ENCODE measurements around the gene SIRPA.

SIRPA gene

DNA sequence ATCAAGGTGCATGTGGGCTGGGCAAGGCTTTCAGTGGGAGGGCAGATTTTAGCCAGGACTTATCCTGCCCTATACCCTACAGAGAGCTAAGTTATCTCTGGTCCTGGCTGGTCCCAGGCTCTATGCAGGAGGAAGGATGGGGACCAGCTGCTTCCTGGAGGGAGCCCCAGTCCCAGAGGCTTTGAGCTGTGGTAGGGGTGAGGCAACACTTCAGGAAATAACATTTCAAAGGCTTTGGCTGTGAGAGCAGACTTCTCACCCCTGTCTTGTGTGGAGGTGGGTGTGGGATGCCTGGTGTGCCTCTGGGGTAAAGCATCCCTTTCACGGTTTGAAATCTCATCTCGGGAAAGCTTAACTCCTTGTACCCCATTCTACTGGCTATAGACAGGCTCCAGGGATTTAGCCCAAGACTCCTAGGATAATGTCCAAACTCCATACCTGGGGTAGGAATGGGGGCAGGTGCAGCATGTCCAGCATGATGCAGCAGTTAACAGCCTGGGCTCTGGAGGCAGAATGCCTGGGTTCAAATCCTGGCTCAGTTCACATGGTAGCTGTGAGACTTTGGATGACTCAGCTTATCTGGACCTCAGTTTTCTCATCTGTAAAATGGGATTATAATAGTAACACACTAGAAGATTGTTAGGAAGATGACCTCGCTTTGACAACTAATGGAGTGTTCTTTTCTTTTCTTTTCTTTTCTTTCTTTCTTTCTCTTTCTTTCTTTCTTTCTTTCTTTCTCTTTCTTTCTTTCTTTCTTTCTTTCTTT, 27.5 kb upstream of the SIRPA start:
- in situ Hi-C loops (cut with HindIII; ENCODE audit: low sequenced_read_pairs) = no loop called here

DNA sequence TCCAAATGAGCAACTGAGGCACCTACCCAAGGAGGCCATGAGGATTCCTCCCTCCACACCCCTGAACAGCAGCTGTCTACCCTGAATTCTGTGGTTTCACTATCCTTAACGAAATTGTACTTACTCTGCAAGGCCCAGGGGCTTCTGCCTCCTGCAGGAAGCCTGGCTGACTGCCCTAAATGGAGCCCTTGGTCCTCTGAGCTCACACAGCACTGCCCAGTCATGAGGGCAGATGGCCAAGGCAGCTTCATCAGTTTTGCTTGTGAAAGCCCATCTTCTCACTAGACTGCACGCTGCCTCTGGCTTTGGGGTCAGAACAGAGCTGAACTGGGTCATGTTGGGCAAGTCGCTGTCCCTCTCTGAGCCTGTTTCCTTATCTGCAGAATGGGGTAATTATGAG, 26.4 kb upstream of the SIRPA start:
- in situ Hi-C loops (cut with HindIII; ENCODE audit: low sequenced_read_pairs) = no loop called here

DNA sequence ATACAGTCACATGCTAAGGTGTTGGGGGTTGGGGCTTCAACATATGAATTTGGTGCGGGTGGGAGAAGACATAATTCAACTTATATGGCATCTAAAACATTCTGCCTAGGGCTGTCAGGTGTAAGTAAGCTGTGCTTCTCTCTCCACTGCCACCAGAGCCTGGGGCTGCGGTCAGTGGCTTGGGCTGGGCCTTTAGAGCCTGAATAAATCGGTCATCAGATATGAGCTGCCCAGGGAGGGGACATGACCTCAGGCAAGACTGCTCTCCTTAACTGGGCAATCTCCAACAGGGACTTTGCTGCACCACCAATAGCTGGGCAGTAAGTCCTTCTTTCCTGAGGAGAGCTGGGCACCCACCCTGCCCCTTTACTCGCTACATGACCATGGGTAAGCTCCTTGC, 24.9 kb upstream of the SIRPA start:
- in situ Hi-C loops (cut with HindIII; ENCODE audit: low sequenced_read_pairs) = no loop called here

DNA sequence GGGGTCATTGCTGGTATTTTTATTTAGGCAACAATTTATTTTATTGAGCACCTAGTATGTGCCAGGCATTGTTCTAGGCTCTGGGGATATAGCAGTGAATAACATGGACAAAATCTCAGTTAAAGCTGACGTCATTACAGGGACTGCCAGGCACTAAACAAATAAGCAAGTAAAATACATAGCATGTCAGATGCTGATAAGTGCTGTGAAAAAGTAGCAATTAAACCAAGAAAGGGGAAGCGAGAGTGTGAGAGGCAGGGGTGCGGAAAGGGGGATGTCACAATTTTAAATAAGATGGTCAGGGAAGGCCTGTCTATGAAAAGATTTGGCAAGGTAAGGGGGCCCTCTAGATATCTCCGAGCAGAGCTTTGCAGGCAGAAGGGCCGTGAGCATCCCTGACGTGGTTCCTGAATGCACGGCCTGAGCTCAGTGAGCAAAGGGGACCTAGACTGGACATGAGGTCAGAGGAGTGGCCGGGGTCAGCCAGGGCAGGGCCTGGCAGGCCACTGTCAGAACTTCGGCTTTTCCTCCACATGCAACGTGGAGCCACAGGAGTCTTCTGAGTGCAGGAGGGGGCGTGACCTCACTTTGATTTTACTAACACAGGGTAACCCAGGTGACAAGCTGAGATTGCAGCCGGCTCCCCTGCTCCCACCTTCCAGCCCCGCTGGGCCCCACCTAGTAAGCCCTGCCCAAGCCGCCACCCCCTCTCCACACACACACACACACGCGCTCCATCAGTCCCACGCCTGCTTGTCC, 24.2 kb upstream of the SIRPA start:
- in situ Hi-C loops (cut with HindIII; ENCODE audit: low sequenced_read_pairs) = no loop called here

DNA sequence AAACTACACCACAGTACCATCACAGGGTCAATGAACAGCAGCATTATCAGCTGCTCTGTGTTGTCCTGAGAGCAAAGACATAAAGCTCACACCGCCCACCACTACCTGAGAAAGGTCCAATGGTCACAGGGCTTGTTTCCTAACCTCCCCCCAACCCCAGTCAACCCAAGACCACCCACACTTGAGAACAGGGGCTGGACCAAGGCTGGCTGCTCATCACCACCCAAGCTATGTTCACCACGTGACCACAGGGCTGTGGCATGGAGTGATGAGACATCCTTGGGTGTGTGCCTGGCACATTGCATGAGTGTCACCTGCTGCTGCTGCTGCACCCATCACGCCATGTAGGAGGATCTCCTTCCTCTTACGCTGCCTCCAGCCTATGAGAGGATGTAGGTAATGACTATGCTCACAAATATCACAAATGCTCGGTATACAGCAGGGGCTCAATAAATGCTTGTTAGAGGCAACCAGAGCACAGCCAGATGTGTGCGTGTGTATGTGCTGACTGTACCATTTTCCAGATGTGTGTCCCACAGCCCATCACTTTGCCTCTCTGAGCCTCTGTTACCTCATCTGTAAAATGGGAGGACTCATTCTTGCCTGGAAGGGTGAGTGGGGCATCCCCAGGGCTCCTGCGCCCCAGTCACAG, 23.3 kb upstream of the SIRPA start:
- in situ Hi-C loops (cut with HindIII; ENCODE audit: low sequenced_read_pairs) = no loop called here

DNA sequence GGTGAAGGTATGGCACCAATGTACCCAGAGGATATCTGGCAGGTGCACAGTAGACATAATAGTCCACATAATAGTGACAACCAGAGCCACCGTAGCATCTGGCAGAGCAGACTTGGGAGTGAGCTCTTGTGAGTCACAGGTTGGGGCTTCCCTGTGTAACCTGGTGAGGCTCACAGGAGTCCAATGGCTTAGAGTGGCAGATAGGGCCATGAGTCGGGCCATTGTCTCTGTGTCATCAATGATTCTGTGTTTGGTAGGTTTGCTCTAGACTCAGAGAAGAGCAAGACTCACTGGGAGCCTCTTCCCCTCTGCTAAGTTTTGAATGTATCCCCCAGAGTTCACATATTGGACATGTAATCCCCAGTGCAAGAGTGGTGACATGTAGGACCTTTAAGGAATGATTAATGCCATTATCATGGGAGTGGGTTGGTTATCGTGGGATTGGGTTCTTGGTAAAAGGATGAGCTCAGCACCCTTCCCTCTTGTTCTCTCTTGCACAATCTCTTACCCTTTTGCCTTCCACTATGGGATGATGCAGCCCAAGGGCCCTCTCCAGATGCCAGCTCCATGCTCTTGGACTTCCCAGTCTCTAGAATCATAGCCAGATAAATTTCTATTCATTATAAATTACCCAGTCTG, 22.6 kb upstream of the SIRPA start:
- in situ Hi-C loops (cut with HindIII; ENCODE audit: low sequenced_read_pairs) = no loop called here

DNA sequence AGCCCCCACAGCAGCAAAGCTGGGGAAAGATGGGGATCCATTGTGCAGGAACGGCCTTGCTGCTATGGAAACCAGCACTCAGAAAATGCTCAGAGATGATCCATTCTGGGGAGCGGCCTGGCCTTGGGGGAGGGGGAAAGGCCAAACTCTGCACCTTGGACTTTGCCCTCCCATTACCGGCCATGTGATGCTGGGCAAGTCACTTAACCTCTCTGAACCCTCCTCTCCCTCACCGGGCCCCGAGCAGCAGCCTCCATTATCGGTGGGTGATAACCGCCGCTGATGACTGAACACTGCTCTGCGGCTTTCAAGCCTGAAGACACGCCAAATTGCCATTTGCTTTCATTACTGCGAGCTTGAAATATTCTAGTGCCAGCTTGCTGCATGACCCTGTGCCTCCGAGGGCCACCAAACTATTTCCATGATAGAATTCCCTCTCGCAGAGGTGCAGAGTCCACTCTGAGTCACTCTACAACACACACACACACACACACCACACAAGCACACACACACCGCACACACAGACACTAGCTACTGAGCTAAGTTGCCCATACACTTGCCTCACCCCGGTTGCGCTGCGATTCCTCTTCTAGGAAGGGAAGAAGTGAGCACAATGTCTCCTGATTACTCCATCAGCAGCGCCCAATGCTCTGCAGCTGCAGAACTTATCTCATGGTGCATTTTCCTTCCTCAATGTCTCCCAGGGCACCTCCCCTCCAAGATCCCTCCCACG, 20.6 kb upstream of the SIRPA start:
- in situ Hi-C loops (cut with HindIII; ENCODE audit: low sequenced_read_pairs) = no loop called here

DNA sequence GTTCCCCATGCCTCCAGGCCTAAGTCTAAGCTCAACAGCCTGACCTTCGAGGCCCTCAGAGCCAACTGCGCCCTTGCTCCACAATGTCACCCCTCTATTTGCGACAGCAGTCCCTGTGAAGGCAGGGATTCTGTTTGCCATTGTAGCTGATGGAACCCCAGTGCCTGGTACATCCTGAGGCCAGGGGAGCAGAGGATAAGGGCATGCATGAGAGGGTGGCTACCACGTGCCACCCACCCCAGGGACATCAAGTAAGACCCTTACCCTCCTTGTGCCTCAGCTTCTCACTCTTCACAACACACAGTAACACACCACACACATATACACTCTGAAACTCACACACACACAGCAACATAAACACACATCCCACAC, 20.0 kb upstream of the SIRPA start:
- in situ Hi-C loops (cut with HindIII; ENCODE audit: low sequenced_read_pairs) = no loop called here

DNA sequence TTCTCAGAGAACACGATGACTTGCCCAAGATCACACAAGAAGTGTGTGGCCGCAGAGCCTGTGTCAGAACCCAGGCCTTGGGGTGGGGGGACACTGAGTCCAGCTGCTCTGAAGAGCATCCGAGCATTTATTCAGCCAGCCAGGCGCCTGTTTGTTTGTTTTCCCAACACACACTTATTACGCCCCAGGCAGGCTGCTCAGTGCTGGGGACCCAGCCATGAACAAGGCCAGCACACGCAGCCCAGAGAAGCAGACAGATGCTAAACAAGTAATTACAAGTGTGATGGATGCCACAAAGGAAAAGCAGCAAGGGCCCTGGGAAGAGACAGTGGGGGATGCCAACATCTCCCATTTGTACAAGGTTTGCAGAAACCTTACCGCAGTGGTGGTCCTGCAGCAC, 19.4 kb upstream of the SIRPA start:
- in situ Hi-C loops (cut with HindIII; ENCODE audit: low sequenced_read_pairs) = no loop called here

DNA sequence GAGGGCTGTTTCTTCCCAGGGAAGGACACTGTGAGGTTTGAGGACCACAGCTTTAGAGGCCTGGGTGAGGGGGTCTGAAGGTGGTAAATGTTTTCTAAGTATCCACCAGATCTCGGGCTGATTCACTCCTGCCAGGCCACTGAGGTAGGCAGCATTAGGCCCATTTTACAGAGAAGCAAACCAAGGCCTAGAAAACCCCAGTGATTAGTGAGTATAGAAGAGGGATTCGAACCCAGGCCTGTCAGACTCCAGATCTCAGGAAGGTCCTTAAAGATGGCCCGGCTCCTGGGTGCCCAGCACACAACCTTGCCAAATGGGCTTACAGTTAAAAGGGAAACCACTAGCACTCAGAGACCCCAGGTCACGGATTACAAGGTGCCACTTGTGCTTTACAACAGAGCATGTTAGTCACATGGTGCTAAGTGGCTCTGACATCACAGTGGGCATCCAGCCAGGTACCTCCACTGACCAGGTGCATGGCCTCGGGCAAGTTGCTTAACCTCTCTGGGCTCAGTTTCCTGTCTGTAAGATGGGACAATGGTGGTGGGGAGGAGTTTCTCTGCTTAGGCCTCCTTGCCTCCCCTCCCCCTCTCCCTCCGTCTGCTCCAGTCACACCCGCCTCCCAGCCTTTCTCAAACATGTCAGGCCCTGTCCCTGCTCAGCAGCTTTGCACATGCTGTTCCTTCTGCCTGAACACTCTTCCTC, 18.8 kb upstream of the SIRPA start:
- in situ Hi-C loops (cut with HindIII; ENCODE audit: low sequenced_read_pairs) = no loop called here

DNA sequence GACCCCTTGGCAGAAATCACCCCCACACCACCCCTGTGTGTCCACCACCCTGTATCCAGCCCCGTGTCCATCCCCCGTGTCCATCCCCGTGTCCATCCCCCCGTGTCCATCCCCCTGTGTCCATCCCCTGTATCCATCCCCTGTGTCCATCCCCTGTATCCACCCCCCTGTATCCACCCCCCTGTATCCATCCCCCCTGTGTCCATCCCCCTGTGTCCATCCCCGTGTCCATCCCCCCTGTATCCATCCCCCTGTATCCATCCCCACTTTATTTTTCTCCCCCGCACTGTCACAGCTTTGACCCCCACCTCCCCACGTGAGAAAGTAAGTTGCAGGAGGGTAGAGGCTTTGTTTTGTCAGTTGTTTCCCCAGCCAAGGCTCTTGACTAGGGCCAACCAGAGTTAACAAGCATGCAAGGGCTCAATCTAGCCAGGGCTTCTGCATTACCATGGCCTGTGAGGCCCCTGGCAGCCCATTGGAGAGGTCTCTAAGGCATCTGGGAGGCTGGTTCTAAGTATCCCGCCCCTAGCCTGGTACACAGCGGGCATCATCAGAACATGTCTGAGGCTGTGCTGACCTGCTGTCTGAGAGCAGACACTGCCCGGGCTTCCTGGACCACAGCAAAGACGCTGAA, 18.1 kb upstream of the SIRPA start:
- in situ Hi-C loops (cut with HindIII; ENCODE audit: low sequenced_read_pairs) = no loop called here

DNA sequence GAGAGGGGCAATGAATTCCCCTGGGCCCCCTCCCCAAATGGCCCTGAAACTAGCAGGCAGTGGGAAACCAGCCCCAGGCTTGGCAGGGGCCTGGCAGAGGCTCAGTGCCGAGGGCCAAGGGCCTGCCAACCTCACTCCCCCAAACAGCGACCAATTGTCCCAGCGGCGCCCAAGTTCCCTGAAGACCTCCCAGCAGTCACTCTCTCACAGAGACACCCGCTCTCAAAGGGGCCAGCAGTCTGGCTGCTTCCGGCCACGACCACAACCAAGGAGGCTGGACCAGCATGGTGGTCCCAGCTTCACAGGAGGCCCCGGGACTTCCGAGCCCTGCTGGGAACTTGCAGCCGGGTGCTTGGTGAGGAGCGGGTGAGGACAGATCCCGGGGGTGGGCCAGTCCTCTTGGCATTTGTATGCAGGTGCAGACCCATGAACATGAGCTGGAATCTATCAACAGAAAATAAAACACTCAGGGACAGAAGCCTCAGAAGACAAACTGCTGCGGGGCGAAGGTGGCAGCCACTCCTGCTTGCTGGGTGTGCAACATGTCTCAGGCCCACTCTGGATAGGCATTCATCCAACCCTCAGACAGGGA, 17.5 kb upstream of the SIRPA start:
- in situ Hi-C loops (cut with HindIII; ENCODE audit: low sequenced_read_pairs) = no loop called here

DNA sequence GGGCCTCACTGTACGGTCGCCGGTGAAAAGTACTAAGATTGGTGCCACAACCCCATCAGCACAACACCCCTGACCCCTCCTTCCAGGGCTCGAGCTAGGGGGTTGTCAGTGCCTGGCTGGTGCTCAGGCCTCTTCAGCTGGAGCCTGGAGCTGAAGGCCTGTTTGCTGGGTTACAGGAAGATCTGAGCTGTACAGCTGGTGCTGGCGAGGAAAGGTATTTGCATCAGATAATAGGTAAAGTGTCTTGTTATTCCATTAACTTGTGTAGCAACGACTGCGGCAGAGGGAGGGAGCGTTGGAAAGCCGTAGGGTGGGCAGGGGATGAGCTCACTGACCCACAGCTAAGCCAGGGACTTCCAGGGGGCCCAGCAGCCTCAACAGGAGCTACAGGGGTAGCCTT, 15.8 kb upstream of the SIRPA start:
- in situ Hi-C loops (cut with HindIII; ENCODE audit: low sequenced_read_pairs) = no loop called here

DNA sequence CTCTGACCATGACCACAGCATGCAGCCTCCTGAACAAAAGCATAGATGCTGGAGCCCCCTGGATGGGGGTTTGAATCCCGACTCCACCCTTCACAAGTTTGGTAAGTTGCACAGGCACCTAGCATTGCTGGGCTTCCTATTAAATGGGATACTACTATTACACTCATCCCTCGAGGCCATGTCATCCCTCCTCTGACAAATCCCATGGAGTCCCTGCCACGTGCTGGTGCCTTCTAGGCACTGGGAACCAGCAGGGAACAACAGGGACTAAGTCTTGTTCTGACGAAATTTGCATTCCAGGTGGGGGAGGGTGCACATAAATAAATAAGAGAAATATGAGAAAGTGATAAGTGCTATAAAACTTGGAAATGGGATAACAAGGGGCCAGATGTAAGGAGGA, 15.3 kb upstream of the SIRPA start:
- in situ Hi-C loops (cut with HindIII; ENCODE audit: low sequenced_read_pairs) = no loop called here

DNA sequence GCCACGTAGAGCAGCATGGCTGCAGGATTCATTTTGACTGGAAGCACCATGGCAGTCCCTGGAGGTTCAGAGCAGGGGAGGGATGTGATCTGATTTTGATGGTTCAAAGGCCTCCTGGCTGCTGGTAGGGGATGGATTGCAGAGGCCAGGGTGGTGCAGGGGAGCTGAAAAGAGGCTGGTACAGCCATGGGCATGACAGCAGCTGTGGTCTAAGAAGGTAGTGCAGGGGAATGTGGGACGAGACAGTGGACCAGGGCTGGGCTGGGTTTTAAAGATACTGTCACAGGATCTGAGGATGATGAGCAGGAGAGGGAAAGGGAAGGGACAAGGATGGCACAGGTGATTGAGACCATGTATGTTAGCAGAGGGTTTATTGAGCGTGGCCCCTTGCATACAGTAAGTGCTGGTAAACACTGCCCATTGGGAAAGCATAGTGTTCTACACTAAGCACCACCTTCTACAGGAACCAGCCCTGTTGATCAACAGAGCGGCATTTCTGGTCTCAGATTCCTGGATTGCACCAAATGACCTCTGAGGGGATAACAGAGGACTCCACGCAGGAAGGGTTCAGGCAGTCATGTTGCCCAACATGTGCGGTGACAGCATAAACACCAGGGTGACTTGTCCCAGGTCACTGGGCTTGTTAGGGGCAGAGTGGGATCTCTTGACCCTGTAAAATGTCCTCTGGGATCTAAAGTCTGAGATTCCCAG, 14.5 kb upstream of the SIRPA start:
- in situ Hi-C loops (cut with HindIII; ENCODE audit: low sequenced_read_pairs) = no loop called here

DNA sequence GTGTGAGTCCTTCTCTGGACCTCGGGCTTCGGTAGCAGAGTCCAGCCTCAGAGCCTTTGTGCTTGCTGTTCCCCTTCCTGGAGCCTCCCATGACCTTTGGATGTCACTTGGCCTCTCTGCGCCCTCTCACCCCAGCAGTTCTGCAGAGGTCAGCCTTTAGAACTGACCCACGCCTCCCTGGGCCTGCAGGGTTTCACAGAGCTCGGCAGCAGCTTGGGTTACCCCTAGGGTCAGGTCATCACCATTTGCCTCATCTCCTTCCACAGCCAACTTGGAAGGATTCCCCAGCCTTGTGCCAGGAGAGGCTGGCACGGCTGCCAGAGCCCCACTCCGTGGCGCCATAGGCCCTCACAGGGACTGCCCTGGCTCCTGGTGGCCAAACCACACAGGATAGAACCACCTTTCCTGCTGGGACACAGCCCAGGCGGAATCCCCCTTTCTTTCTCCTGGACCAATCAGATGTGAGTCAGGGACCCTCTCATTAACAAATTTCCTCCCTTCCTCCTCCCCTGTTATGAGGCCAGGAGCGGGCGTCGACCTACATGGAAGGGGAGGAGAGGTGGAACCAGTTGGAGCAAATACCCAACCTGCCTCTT, 13.9 kb upstream of the SIRPA start:
- in situ Hi-C loops (cut with HindIII; ENCODE audit: low sequenced_read_pairs) = no loop called here

DNA sequence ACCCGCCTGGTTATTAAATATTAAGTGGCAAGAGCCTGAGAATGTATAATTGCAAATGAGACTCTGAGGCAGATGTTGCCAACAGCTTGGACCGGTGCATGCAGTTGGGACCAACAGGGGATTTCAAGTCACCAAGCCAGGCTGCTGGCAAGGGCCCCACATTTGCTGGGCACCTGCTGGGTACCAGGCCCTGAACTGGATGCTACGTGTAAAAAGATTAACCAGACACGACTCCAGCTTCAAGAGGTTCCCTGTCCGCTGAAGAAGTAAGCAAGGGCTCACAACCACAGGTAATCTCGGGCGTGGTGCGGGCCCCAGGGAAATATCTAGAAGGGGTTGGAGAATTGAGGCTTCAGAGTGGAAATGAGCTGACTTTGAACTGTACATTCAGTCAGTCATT, 13.2 kb upstream of the SIRPA start:
- in situ Hi-C loops (cut with HindIII; ENCODE audit: low sequenced_read_pairs) = no loop called here

DNA sequence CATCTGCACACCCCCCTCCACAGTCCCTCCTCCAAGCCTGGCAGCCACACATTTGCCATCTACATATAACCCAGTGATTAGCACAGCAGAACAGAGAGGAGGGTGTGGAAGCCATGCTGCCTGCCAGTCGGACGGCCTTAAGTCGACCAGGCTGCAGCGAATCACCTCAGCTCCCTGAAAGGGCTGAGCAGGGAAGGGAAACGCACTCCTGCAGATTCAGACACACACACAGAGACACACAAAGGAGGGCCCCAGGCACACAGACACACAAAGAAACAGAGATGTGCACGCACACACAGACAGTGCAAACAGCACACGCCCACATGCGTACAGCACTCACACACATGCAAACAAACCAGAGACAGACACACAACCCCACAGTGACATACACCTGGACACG, 11.2 kb upstream of the SIRPA start:
- in situ Hi-C loops (cut with HindIII; ENCODE audit: low sequenced_read_pairs) = no loop called here

DNA sequence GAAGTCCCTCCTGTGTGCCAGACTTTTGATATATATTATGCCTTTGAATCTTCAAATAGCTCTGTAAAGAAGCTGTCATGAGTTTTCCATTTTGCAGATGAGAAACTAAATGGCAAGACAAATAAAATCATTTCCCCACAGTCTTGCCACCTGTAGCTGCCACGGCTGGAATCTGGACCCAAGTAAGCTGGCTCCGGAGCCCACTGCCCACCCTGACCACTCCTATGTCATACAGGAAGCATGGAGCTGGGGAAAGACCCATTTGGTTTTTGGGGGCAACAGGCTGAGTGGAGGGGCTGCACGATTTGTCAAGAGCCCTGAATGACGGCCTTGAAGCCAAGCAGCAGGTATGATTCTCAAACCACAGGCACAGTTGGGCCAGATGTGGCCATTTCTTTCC, 10.0 kb upstream of the SIRPA start:
- in situ Hi-C loops (cut with HindIII; ENCODE audit: low sequenced_read_pairs) = no loop called here

Data from DLD1 (cell line).